Raji (cell line): Measurements from ENCODE around the gene MRTFB.

ENCODE experiments used
- POLR2A ChIP-seq: IDR thresholded peaks from 2 replicates; pipeline ENCODE4 v1.6.1; 2011; ENCODE audit warnings: low read depth, low read length, control low read depth; ENCODE audit not compliant: insufficient read depth

The MRTFB gene

DNA sequence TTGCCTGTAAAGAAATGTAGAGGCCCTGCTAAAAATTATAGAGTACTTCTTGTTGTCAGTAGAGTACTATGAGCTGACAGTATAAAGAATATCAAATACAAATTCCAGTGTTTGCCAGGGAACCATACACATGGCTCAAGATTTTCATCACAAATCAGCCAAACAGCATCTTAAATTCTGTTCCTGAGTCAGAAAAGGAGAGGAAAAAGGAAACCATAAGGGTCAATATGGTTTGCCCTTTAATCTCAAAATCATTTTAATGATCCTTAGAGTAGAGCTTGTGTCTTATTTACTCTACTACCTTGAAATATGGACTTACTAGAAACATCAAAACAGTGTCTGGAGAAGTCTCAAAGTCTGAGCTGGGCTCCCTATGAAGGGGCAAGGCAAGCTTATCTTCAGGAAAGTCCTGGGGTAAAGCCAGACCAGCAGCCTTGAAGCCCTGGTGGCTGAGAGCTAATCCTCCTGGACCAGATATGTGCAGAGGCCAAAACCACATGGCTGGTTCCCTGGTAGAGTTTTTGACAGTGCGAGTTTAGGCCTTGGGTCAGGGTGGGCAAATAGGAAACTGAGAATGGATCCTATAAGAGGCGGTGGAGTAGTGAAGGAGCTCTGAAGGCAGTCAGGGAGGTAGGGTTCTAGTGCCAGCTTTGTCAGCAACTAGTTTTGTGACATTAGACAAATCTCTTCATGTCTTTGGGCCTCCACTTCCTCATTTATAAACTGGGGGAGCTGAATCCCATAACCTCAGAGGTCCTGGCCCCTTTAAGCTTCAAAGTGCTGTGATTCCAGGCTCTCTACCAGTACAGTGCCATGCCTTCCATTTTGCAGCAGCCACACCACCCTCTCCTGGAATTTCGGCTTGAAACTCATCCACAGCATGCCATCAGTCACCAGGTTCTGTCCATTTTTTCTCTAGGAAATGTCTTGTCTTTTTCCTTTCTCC is 38.9 kb downstream of the MRTFB start:
- TF ChIP-seq POLR2A, result no peak

DNA sequence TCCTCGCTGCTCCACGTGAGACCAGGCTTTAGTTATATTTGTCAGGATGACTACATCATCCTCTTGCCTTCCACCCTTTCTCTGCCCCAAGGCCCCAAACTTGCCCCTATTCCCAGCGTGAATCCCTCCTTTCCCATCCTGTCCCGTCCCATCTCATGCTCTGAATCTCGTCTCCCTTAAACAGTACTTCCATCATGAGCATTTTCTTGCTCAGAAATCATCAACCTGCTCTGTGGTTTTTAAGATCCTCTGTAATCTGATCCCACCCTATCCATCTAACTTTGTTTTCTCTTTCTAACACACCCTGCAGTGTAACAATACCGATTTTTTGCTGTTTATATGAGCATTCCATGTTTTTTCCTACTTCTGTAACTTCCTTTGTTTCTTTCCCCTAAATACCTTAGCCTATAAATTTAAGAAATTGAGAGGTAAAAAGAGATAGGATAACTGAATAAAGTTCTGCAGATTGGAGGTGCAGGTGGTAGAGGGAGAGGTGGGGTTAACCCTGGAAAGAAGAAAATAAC is 39.7 kb downstream of the MRTFB start:
- TF ChIP-seq POLR2A, result no peak

DNA sequence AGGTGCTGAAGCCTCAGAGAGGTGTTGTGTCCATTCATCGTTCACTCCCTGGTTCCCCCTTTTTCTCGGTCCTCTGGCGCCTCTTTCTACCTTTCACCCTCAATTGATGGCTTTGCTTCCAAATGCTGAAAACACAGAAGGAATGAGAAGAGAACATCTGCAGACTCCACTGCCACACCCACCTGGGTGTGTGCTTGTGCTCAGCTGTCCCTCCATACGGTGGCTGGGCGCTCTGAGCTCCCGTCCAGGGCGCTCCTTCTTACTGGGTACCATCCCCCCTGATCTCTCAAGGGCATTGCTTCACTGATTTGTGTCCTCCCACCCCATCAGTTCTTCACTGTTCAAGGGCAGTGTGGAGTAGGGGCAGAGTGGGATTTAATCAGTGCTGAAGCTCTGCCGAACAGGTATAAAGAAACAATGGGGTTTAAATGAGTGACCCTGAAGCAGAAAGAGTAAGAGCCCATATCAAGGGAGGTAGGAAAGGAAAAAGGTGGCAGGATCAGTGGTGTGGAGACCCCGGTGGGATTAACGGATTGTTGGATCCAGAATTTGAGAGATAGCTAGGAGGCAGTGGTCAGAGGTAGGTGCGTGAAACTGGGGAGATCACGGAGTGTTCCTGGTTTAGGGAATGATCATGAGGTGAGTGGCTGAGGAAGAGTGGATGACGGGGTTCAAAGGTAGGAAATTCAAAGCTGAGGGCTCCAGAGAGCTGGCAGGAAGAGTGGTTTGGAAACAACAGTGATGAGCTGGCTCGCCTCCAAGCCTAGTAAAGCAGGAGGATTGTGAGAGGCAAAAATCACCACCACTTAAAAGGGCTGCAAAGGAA is 40.8 kb downstream of the MRTFB start:
- TF ChIP-seq POLR2A, result no peak

DNA sequence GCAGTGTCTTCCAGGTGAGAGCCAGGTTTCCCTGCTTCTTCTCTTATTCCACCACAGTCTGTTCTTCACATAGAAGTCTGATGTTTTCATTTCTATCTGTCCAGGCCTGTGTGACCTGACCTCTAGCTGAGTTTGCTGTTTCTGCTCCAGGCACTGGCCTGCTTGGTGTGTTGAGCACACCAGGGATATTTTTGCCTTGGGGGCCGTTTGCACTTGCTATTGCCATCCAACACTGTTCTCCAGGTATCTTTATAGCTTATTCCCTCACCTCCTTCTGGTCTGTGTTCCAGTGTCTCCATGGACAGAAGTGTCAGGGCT is 41.4 kb downstream of the MRTFB start:
- no peak for TF ChIP-seq POLR2A

DNA sequence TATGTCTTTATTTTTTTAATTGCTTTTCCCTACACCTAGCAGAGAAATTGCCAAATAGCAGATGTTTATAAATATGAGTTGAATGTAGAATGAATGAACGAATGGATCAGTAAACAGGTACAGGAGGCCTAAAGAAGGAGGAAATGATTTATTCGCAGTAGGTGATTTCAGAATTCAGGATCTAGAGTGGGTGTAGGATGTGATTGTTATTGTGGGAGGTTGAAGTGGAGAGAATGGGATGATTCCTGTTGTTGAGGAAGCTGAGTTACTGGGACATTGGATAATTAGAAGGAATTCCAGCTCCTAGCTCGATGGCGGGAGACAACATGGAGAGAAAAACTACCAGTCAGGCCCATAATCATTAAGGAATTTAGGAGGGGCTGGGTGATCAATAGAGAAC is 42.2 kb downstream of the MRTFB start:
- no peak for TF ChIP-seq POLR2A

DNA sequence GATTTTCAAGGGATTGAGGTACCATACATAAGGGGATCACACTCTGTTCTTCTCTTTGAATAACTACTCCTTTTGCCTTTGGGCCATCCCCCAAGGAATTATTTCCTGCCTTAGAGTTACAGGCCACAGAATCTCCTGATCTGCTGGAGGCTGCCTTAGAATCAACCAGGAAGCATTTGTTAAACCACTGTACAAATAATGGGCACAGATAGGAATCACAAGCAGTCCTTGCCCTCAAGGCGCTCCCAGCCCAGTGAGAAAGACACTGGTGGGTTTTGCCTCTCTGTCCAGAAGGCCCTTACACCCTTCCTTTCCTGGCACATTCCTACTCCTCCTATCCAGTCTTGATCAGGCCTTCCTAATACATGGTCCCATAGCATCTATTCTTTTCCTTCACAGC is 45.9 kb downstream of the MRTFB start:
- TF ChIP-seq POLR2A, result no peak

DNA sequence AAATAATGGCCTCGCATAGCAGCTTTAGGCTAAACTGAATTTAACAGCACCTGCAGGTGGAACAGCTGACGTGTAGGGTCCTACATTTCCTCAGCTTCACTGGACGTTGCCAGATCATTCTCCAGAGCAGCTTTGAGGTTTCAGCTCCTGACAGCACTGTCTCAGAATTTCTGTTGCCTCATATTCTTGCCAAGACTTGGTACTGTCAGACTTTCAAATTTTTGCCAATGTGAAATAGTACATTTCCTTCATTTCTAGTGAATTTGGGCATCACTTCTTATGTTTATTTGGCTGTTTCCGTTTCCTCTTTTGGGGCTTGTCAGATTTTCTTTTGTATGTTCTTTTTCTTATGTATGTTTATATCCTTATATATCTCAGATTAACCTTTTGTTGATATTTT is 48.7 kb downstream of the MRTFB start:
- no peak for TF ChIP-seq POLR2A

DNA sequence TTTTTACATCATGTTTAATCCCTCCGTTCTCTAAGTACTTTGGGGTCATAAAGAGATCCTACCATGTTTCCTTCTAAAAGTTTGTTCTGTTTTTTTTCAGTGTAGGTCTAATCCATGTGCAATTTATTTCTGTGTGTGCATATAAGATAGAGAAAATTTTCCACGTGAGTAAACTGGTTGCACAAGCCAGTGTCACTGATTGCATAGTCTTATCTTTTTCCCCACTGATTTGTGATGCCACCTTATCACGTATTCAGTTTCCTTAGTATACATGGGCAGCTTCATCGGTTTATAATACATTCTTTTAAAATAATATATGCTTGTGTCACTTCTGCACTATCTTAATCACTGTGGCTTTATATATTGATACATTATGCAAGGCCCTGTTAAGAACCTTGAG is 49.2 kb downstream of the MRTFB start:
- TF ChIP-seq POLR2A, result no peak

DNA sequence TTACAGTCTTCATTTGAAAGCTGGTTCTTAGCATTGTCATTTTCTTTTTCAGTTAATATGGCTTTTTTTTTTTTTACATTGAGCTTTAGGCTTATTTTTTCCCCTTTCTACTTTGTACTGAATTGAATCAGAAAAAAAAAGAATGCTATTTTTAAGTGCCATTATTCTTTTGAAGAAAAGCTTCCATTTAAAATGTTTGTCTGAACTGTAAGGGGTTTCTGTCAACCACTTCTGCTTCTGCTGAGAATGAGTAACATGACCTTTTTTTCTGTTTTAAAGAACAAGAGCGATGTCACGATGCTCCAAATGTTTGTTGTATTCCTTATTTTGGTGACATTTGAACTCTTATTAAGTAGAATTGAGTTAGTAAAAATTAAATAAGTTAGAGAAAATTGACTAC is 50.0 kb downstream of the MRTFB start:
- no peak for TF ChIP-seq POLR2A

DNA sequence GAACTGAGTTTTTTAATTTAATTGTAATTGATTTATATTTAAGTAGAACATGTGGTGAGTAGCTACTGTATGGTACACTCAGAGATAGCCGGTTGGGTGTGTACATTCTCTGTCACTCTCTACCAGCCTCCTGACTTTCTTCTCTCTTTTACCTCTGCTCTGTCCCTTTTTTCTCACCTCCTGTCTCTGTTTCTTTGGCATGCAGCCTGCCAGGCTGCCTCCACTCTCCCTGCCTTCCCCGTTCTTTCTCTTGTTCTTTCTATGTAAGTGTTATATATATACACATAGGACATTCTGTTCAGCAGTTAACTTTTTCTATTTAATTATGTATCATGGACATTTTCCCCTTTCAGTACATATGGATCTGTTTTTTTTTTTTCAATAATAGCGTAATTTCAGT is 50.8 kb downstream of the MRTFB start:
- no peak for TF ChIP-seq POLR2A

DNA sequence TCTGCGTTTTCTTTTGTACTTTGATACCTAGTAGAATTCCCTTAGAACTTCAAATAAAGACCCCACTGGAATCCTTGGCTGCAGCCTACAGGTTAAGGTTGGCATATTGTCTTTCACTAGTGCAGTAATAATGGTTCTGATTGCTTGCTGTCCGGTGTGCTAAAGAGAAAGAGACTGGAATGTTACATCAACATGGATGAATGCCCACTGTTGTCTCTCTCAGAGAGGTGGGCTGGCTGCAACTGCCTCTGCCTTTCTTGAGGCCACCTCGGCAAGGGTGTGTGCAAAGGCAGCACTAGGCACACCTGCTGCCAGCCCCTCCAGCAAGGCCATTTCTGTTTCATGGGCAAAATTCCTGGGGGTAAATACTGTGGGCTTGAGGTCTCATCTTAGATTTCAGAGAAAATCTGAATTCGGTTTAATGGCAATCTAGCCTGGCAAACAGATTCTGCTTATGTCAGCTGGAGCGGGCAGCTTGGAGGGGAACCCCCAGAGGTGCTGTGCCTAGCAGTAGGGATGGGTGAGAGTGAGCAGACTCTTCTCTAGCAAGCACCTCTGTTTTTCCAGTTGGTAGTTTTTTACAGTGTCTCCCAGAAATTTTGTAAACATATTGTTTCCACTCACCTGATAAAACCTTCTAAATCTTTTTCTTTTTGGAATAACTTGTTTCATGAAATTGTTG is 54.0 kb downstream of the MRTFB start:
- no peak for TF ChIP-seq POLR2A

DNA sequence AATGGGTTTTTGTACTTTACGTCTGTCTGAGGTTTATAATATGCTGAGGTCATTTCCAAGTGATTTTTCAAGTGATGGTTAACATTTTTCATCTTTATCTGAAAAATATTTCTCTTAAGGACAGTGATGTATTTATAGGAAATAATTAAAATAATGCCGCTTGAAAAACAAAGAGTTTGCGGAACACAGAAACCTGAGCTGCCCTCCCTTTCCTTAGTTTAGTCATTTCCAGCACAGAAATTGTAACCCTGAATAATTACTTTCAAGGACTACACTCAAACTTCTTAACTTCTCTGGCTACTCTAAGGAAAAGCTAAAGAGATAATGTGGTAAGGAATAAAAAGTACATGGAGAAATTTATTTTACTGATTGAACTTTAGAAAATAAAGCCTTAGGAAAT is 54.6 kb downstream of the MRTFB start:
- TF ChIP-seq POLR2A, result no peak

DNA sequence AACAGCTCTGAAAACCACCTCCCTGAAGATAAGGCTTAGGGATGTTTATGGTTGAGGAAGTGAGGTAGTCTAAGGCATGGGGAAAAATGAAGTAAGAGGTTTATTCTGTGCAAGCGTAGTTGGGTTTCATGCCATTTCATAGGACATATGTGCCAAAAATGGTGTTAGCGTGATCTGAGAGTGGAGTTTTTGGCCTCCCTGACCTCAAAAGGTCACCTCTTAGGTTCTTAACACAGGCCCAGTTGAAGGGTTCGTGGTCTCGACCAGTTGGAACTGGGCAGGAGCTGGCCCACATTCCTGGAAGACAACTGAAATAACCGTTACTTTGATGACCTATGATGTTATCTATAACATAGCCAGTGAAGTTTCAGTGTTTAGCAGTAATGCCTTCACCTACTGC is 57.0 kb downstream of the MRTFB start:
- TF ChIP-seq POLR2A, result no peak

DNA sequence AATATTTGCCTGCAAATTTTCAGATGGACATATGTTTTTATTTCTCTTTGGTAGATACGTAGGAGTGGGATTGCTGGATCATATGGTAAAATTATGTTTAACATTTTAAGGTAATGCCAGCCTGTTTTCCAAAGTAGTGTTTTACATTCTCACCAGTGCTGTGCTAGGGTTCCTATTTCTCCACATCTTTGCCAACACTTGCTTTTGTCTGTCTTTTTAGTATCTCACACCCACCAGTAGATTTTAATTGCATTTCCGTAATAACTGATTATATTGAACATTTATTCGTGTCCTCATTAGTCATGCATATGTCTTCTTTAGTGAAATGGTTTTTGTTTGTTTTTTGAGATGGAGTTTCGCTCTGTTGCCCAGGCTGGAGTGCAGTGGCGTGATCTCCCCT is 58.4 kb downstream of the MRTFB start:
- TF ChIP-seq POLR2A, result no peak
